IMR-90 (cell line): ENCODE data around the gene FBXO9. TPM values are rescaled to one million over a fixed set of nuclear protein-coding genes. Genes with fewer than 3 reads are reported as not detected.

Experiments
- ATAC-seq: fragments of 200-7000 bp; cut with Tn5 transposase; 2 replicates; pipeline ENCODE4 v1.9.1; 2020; ENCODE audit warnings: low read depth, mild to moderate bottlenecking, moderate library complexity
- BruUV-seq: library from RNA; stranded (reverse); fragments of 400-500 nt; replicated peaks from 2 replicates; lab custom pipeline; 2021; lab: Mats Ljungman, UMichigan
- CTCF ChIA-PET: fragments of 300-600 bp; formaldehyde crosslinking; extraction: SDS; loops from one replicate; lab custom pipeline; 2021; ENCODE audit warnings: antibody characterized with exemption; lab: Yijun Ruan, JAX
- POLR2A ChIA-PET: fragments of 300-600 bp; sonication (Branson Sonifier 250); formaldehyde crosslinking; loops from one replicate; lab custom pipeline; 2022; ENCODE audit warnings: antibody characterized with exemption; ENCODE audit not compliant: unreplicated experiment; lab: Charles Lee
- DNase-seq: peaks from one replicate; pipeline ENCODE4 v3.0.0; 2013
- H2AFZ ChIP-seq: replicated peaks from 2 replicates; pipeline ENCODE3; 2013; ENCODE audit warnings: low read length, mild to moderate bottlenecking; ENCODE audit not compliant: poor library complexity
- H2AK5ac ChIP-seq: 2 replicates; pipeline ENCODE4 v1.6.1; 2013; ENCODE audit warnings: low read depth, low read length, inconsistent platforms
- H2AK9ac ChIP-seq: replicated peaks from 2 replicates; pipeline ENCODE3; 2013; ENCODE audit warnings: mild to moderate bottlenecking, low read depth, low read length, moderate library complexity; ENCODE audit not compliant: poor library complexity
- H2BK120ac ChIP-seq: 2 replicates; pipeline ENCODE4 v1.6.1; 2013; ENCODE audit warnings: low read depth, low read length, inconsistent platforms
- H2BK15ac ChIP-seq: 3 replicates; pipeline ENCODE4 v1.6.1; 2013; ENCODE audit warnings: low read depth, low read length, inconsistent platforms
- H2BK20ac ChIP-seq: 2 replicates; pipeline ENCODE4 v1.6.1; 2013; ENCODE audit warnings: low read depth, mild to moderate bottlenecking, inconsistent platforms, low read length, moderate library complexity
- H2BK5ac ChIP-seq: 2 replicates; pipeline ENCODE4 v1.6.1; 2013; ENCODE audit warnings: mild to moderate bottlenecking, low read depth, low read length, inconsistent platforms; ENCODE audit not compliant: poor library complexity, severe bottlenecking
- H3K14ac ChIP-seq: replicated peaks from 2 replicates; pipeline ENCODE4 v1.6.1; 2013; ENCODE audit warnings: low read depth, low read length, inconsistent platforms
- H3K18ac ChIP-seq: 2 replicates; pipeline ENCODE4 v1.6.1; 2013; ENCODE audit warnings: low read depth, low read length, control low read depth
- H3K23ac ChIP-seq: 2 replicates; pipeline ENCODE4 v1.6.1; 2013; ENCODE audit warnings: low read depth, low read length, inconsistent platforms
- H3K27ac ChIP-seq: 2 replicates; pipeline ENCODE4 v1.5.1; 2013; ENCODE audit warnings: mild to moderate bottlenecking, control low read depth, low read length; ENCODE audit not compliant: insufficient read depth
- H3K27me3 ChIP-seq: 2 replicates; pipeline ENCODE4 v1.6.1; 2013; ENCODE audit warnings: low read length; ENCODE audit not compliant: control insufficient read depth, insufficient read depth
- H3K36me3 ChIP-seq: 2 replicates; pipeline ENCODE4 v1.6.1; 2013; ENCODE audit warnings: low read length, mixed read lengths; ENCODE audit not compliant: control insufficient read depth, insufficient read depth
- H3K4ac ChIP-seq: 2 replicates; pipeline ENCODE4 v1.6.1; 2013; ENCODE audit warnings: low read depth, low read length, inconsistent platforms
- H3K4me1 ChIP-seq: 2 replicates; pipeline ENCODE4 v1.6.1; 2013; ENCODE audit warnings: low read length, mixed read lengths; ENCODE audit not compliant: control insufficient read depth, insufficient read depth
- H3K4me2 ChIP-seq: 2 replicates; pipeline ENCODE4 v1.6.1; 2013; ENCODE audit warnings: low read depth, mild to moderate bottlenecking, control low read depth, low read length, moderate library complexity
- H3K4me3 ChIP-seq: 2 replicates; pipeline ENCODE4 v1.5.1; 2013; ENCODE audit warnings: low read depth, mild to moderate bottlenecking, control low read depth, low read length, moderate library complexity; ENCODE audit not compliant: insufficient read depth
- H3K56ac ChIP-seq: 2 replicates; pipeline ENCODE4 v1.6.1; 2013; ENCODE audit warnings: low read length, inconsistent platforms; ENCODE audit not compliant: insufficient read depth; ENCODE audit errors: extremely low read depth
- H3K79me1 ChIP-seq, 2 experiments: 2 replicates each; pipeline ENCODE4 v1.6.1; 2013; ENCODE audit warnings: low read length in 2 of 2, inconsistent platforms in 1 of 2, low read depth in 1 of 2
- H3K9ac ChIP-seq: 2 replicates; pipeline ENCODE4 v1.6.1; 2013; ENCODE audit warnings: low read depth, low read length, control low read depth
- H3K9me1 ChIP-seq: 2 replicates; pipeline ENCODE4 v1.6.1; 2013; ENCODE audit warnings: low read length, inconsistent platforms; ENCODE audit not compliant: insufficient read depth
- H3K9me3 ChIP-seq: 2 replicates; pipeline ENCODE4 v1.6.1; 2013; ENCODE audit warnings: low read length; ENCODE audit not compliant: control insufficient read depth, insufficient read depth
- H4K20me1 ChIP-seq: 2 replicates; pipeline ENCODE4 v1.6.1; 2013; ENCODE audit warnings: low read length, inconsistent platforms; ENCODE audit not compliant: insufficient read depth
- H4K5ac ChIP-seq: 2 replicates; pipeline ENCODE4 v1.6.1; 2013; ENCODE audit warnings: mild to moderate bottlenecking, low read depth, low read length, control low read depth
- H4K8ac ChIP-seq, 2 experiments: 2 replicates each; pipeline ENCODE4 v1.6.1; 2013; ENCODE audit warnings: low read depth in 2 of 2, low read length in 2 of 2, control low read depth in 1 of 2, inconsistent platforms in 1 of 2
- H4K91ac ChIP-seq: 2 replicates; pipeline ENCODE4 v1.6.1; 2013; ENCODE audit warnings: low read depth, low read length, inconsistent platforms; ENCODE audit not compliant: insufficient read depth
- FOS ChIP-seq: fragments of 150-350 bp; IDR thresholded peaks from 2 replicates; pipeline ENCODE4 v1.6.1; 2016; ENCODE audit warnings: low read depth, low read length
- MAFK ChIP-seq: IDR thresholded peaks from 2 replicates; pipeline ENCODE4 v1.6.1; 2012; ENCODE audit warnings: low read depth, low read length, improper control_type of control experiment
- NFE2L2 ChIP-seq: fragments of 150-350 bp; IDR thresholded peaks from 2 replicates; pipeline ENCODE4 v1.6.1; 2016; ENCODE audit warnings: low read depth, mild to moderate bottlenecking, low read length
- SMC3 ChIP-seq: fragments of 150-350 bp; IDR thresholded peaks from 2 replicates; pipeline ENCODE4 v1.6.1; 2016; ENCODE audit warnings: low read depth, mild to moderate bottlenecking, antibody characterized with exemption, low read length, moderate library complexity
- WGBS, 2 experiments: methylation state at CpG; one replicate each; pipeline versions ENCODE4 v1.1.5 to v1.1.7; 2013; ENCODE audit warnings: missing lambda C conversion rate in 2 of 2; ENCODE audit not compliant: insufficient read length in 1 of 2; ENCODE audit errors: extremely low coverage in 2 of 2; 5-methylcytosine and 5-hydroxymethylcytosine counted together
- dilution Hi-C: fragments of 300-500 bp; cut with HindIII; formaldehyde crosslinking; loops from one replicate; pipeline ENCODE4 v1.14.3; 2018; ENCODE audit warnings: low sequenced_read_pairs; ENCODE audit not compliant: unreplicated experiment
- in situ Hi-C: fragments of 300-500 bp; cut with MboI; formaldehyde crosslinking; loops from 3 replicates; pipeline ENCODE4 v1.14.3; 2019; ENCODE audit warnings: low sequenced_read_pairs, inconsistent platforms, mixed read lengths
- intact Hi-C: fragments of 100-400 bp; cut with micrococcal nuclease; formaldehyde crosslinking; loops from 2 replicates; pipeline ENCODE4 v1.10.0; 2022
- polyA plus RNA-seq, 3 experiments: library from polyadenylated mRNA; depleted of rRNA; stranded (reverse); fragments of >200 nt; gene quantifications; 2 replicates each; pipeline ENCODE4 v1.2.3, GENCODE V29; 2012; ENCODE audit warnings: low replicate concordance in 1 of 3
- total RNA-seq: library from RNA; depleted of rRNA; stranded (reverse); fragments of >200 nt; gene quantifications from 2 replicates; pipeline ENCODE4 v1.2.3, GENCODE V29; 2012
- TF ChIP-seq, protein P1 (sequence below): conservative IDR thresholded peaks from 2 replicates; pipeline ENCODE4 v1.5.1; 2012; ENCODE audit warnings: mild to moderate bottlenecking, low read depth, low read length, improper control_type of control experiment

Gene FBXO9
- total and polyA plus RNA-seq, 2 of the 4 experiments (the other 2 are of a cell fraction) = 49.6 to 65.9 TPM

DNA sequence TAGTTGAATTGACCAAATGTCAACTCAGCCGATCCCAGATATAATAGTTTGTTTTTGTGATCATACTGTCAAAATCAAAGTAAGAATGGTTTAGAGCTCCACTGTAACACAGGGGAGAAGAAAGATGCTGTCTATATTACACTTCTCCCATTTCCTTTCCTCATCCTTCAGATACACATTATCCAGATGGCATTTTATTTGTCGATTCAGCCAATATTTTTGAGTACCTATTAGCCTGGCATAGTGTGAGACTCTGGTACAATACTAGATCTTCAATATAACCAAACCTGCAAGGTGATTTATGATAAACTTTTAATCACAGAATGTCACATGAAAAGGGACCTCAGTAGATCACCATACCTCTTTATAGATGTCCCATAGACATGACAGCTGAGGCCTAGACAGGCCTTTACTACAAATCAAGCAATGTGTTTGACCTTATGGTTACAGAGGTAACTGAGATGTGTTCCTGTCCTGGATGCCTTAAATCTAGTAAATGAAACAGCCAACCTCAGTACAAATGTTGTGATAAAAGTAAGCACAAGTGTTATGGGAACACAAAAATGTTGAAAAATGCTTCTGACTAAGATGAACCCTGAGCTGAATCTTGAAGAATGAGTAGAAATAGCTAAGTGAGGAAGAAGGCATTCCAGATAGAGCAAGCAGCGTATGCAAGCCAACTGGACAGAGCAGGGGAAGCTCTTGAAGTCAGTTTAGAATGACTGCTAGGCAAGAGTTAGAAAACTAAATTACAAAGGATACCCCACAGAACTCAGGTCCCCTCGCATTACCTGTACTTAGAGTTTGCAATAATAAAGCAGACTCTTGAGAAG lies 1.9 kb downstream of the FBXO9 start:
- H4K5ac ChIP-seq = no peak overlapping the region

More for the DNA sequence above, 1.9 kb downstream of the FBXO9 start:
- H2BK120ac ChIP-seq = no peak overlapping the region
- H2AFZ ChIP-seq = no peak overlapping the region
- peaks cover 4% of the 10 kb centered on the region; the same call in 1 of the 2 replicates for H3K9me1 ChIP-seq
- H3K18ac ChIP-seq = no peak overlapping the region
- no peak overlapping the region for H2BK20ac ChIP-seq
- H4K8ac ChIP-seq = no peak overlapping the region
- H2AK5ac ChIP-seq = no peak overlapping the region
- WGBS, 2 experiments = no CpG with 5 or more reads among the region's 4 CpGs
- no peak overlapping the region for H3K4ac ChIP-seq
- H3K4me3 ChIP-seq = 0 out of 2 replicates have a peak overlapping the region, but pooled peaks have one; percentile 2
- peak overlapping the region; percentile 62; the same call in 1 of the 2 replicates for H3K23ac ChIP-seq
- DNase-seq = peak; percentile 25
- ChIA-PET POLR2A (no interaction called here), CTCF (interaction anchor here (0.9 to 1.8 kb wide), 3 partner anchors 14 to 71 kb away, joined by 3 to 5 read pairs (median 5); no protein-coding TSS in a partner anchor)
- ATAC-seq = no peak
- H3K27me3 ChIP-seq = no peaks in the 10 kb centered on the region
- H2BK5ac ChIP-seq = no peak overlapping the region
- no peak overlapping the region for H3K27ac ChIP-seq
- H2BK15ac ChIP-seq = no peak overlapping the region
- in situ Hi-C loops (no loop called here), dilution Hi-C loops (no loop called here), intact Hi-C loops (no loop called here)
- H3K56ac ChIP-seq = no peak overlapping the region
- no peak overlapping the region for H2AK9ac ChIP-seq
- TF ChIP-seq NFE2L2 (no peak), SMC3 (no peak), MAFK (no peak), FOS (no peak)
- TF ChIP-seq, protein P1, sequence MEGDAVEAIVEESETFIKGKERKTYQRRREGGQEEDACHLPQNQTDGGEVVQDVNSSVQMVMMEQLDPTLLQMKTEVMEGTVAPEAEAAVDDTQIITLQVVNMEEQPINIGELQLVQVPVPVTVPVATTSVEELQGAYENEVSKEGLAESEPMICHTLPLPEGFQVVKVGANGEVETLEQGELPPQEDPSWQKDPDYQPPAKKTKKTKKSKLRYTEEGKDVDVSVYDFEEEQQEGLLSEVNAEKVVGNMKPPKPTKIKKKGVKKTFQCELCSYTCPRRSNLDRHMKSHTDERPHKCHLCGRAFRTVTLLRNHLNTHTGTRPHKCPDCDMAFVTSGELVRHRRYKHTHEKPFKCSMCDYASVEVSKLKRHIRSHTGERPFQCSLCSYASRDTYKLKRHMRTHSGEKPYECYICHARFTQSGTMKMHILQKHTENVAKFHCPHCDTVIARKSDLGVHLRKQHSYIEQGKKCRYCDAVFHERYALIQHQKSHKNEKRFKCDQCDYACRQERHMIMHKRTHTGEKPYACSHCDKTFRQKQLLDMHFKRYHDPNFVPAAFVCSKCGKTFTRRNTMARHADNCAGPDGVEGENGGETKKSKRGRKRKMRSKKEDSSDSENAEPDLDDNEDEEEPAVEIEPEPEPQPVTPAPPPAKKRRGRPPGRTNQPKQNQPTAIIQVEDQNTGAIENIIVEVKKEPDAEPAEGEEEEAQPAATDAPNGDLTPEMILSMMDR = no peak
- no peaks in the 10 kb centered on the region; the same call in 1 of the 2 replicates for H3K36me3 ChIP-seq
- no peak overlapping the region for H3K9ac ChIP-seq
- H3K4me1 ChIP-seq = 0 out of 2 replicates have a peak, but pooled peaks cover 2% of the 10 kb centered on the region
- H4K20me1 ChIP-seq = peaks cover 13% of the 10 kb centered on the region; the same call in 1 of the 2 replicates
- H3K4me2 ChIP-seq = peak overlapping the region; percentile 99
- H3K14ac ChIP-seq = no peak overlapping the region
- no peaks in the 10 kb centered on the region for H3K9me3 ChIP-seq
- BruUV-seq = no TSS peak
- peaks cover 5 to 34% of the 10 kb centered on the region in 2 experiments; a peak in 2 of 4 replicates for H3K79me1 ChIP-seq
- H4K91ac ChIP-seq = no peak overlapping the region
